ENCODE results near the gene YEATS2. TPM values are rescaled to one million over a fixed set of nuclear protein-coding genes. Genes with fewer than 3 reads are reported as not detected.

The YEATS2 gene
- total RNA-seq, 1 experiment from 2014 or later, result 38.6 TPM

- Histone ChIP-seq H3K27ac (ENCODE audit: low read depth, low read length) (no peak overlapping the region), H3K4me1 (ENCODE audit: control insufficient read depth in 1 of 2, insufficient read depth in 2 of 2, low read length in 2 of 2) (peaks cover 7 to 15% of the 10 kb centered on the region in 2 experiments; a peak in 3 of 4 replicates), H3K4me3 (replicated peaks in 1 of 2; ENCODE audit: low read depth in 1 of 2, low read length in 2 of 2) (peak overlapping the region; percentile 66 to 71), H3K79me2 (ENCODE audit: insufficient read depth, low read length) (peaks cover 4% of the 10 kb centered on the region; the same call in 1 of the 2 replicates), H3K4me2 (ENCODE audit: low read length) (peak overlapping the region; percentile 78), H3K36me3 (ENCODE audit: control insufficient read depth in 1 of 2, insufficient read depth in 2 of 2, low read length in 2 of 2) (no peaks in the 10 kb centered on the region), H3K9ac (ENCODE audit: low read length) (peak overlapping the region; percentile 70), H3K9me3 (ENCODE audit: control insufficient read depth in 1 of 2, insufficient read depth in 1 of 2, low read depth in 1 of 2, low read length in 2 of 2) (no peaks in the 10 kb centered on the region), H3K27me3 (ENCODE audit: insufficient read depth, low read length) (no peaks in the 10 kb centered on the region), H2AFZ (ENCODE audit: low read depth, low read length, poor library complexity, severe bottlenecking) (no peak overlapping the region), H3K9me2 (ENCODE audit: insufficient read depth) (no peaks in the 10 kb centered on the region), H4K20me1 (ENCODE audit: insufficient read depth) (no peaks in the 10 kb centered on the region)
- intact Hi-C loops (cut with micrococcal nuclease), result no loop called here
- ChIA-PET CTCF (no interaction called here), POLR2A (no interaction called here), RAD21 (ENCODE audit: low non-redundant PET in 1 of 2, low total read pairs in 2 of 2, uncharacterized antibody in 2 of 2, unreplicated experiment in 2 of 2) (no interaction called here)
- BruUV-seq (replicated peaks), result TSS peak; percentile 33
- no peak for ATAC-seq
- TF ChIP-seq ATF3 (IDR thresholded peaks at IDR 0.05) (no peak), CTCF (IDR thresholded peaks at IDR 0.05 in 2 of 3, conservative IDR thresholded peaks at IDR 0.05 in 1 of 3; ENCODE audit: borderline replicate concordance in 1 of 3, insufficient read depth in 1 of 3, low read depth in 2 of 3, low read length in 2 of 3) (peak; percentile 6 to 45 (median 28); a peak in 2 of 6 replicates), REST (IDR thresholded peaks at IDR 0.05; ENCODE audit: low read depth) (no peak), SIN3A (IDR thresholded peaks at IDR 0.05; ENCODE audit: low read depth) (no peak), CBX3 (IDR thresholded peaks at IDR 0.05; ENCODE audit: low read depth) (no peak), MAX (IDR thresholded peaks at IDR 0.05) (no peak), RAD21 (IDR thresholded peaks at IDR 0.05; ENCODE audit: low read depth) (peak; percentile 73), POLR2AphosphoS5 (IDR thresholded peaks at IDR 0.05; ENCODE audit: low read depth, low read length) (no peak), SRF (IDR thresholded peaks at IDR 0.05; ENCODE audit: low read depth) (no peak), EZH2 (IDR thresholded peaks at IDR 0.05) (no peak)
- DNase-seq (ENCODE audit: low read depth, low spot score), result no peak
Observed at GRCh38 chr3:183823963-183824362, 126.4 kb downstream of the YEATS2 start.

Data from HCT116 (cell line).